ENCODE measurements around the gene EVX1. TPM values are rescaled to one million over a fixed set of nuclear protein-coding genes. Genes with fewer than 3 reads are reported as not detected.

Gene EVX1
- total and polyA plus RNA-seq, 3 donors from 2014 or later, result 0.25 to 1.4 (median 0.63) TPM

GRCh38 chr7:27202862-27203134, 39.8 kb upstream of the EVX1 start:
- Histone ChIP-seq H3K27ac (no peak overlapping the region), H3K4me3 (no peak overlapping the region), H3K36me3 (ENCODE audit: low read depth, missing control alignments) (no peaks in the 10 kb centered on the region), H3K9me3 (no peaks in the 10 kb centered on the region), H3K4me1 (peaks cover 10% of the 10 kb centered on the region), H3K27me3 (peaks cover 5% of the 10 kb centered on the region)
- TF ChIP-seq POLR2A (IDR thresholded peaks at IDR 0.05), result no peak
- no peak for TF ChIP-seq CTCF (IDR thresholded peaks at IDR 0.05)
- intact Hi-C loops (cut with DNase I; ENCODE audit: low total_unique reads), result no loop called here
- no peak for DNase-seq
- 16 to 21% methylated on average over 3 of the region's 3 CpGs for WGBS, 2 donors

- no peak for DNase-seq
Measured at GRCh38 chr7:27203365-27203953, 39.1 kb upstream of the EVX1 start.

GRCh38 chr7:27203964-27204594, 38.5 kb upstream of the EVX1 start:
- H3K36me3 ChIP-seq (ENCODE audit: low read depth, missing control alignments), result no peaks in the 10 kb centered on the region
- no peaks in the 10 kb centered on the region for H3K9me3 ChIP-seq
- H3K27me3 ChIP-seq, result peaks cover 5% of the 10 kb centered on the region
- intact Hi-C loops (cut with DNase I; ENCODE audit: low total_unique reads), result no loop called here
- TF ChIP-seq POLR2A (IDR thresholded peaks at IDR 0.05) (no peak), CTCF (IDR thresholded peaks at IDR 0.05) (no peak)
- H3K27ac ChIP-seq, result no peak overlapping the region
- WGBS, 2 donors, result 31 to 41% methylated on average over 4 of the region's 4 CpGs
- DNase-seq, result no peak
- H3K4me3 ChIP-seq, result no peak overlapping the region
- peaks cover 10% of the 10 kb centered on the region for H3K4me1 ChIP-seq

More at GRCh38 chr7:27203365-27203953, 39.1 kb upstream of the EVX1 start:
- Histone ChIP-seq H3K4me3 (no peak overlapping the region), H3K27me3 (peaks cover 5% of the 10 kb centered on the region), H3K36me3 (ENCODE audit: low read depth, missing control alignments) (no peaks in the 10 kb centered on the region), H3K27ac (no peak overlapping the region), H3K9me3 (no peaks in the 10 kb centered on the region), H3K4me1 (peaks cover 10% of the 10 kb centered on the region)
- intact Hi-C loops (cut with DNase I; ENCODE audit: low total_unique reads), result no loop called here
- WGBS, 2 donors, result 35 to 41% methylated on average over 10 of the region's 10 CpGs
- no peak for TF ChIP-seq POLR2A (IDR thresholded peaks at IDR 0.05)
- TF ChIP-seq CTCF (IDR thresholded peaks at IDR 0.05), result no peak

- Histone ChIP-seq H3K36me3 (ENCODE audit: low read depth, missing control alignments) (no peaks in the 10 kb centered on the region), H3K9me3 (no peaks in the 10 kb centered on the region), H3K4me3 (no peak overlapping the region), H3K4me1 (peaks cover 10% of the 10 kb centered on the region), H3K27me3 (peaks cover 5% of the 10 kb centered on the region), H3K27ac (no peak overlapping the region)
- DNase-seq, result no peak
- WGBS, 2 donors, result 3 to 10% methylated on average over 17 to 41 of the region's 41 CpGs
- TF ChIP-seq CTCF (IDR thresholded peaks at IDR 0.05), result no peak
- TF ChIP-seq POLR2A (IDR thresholded peaks at IDR 0.05), result no peak
- intact Hi-C loops (cut with DNase I; ENCODE audit: low total_unique reads), result no loop called here
Measured at GRCh38 chr7:27204851-27205322, 37.7 kb upstream of the EVX1 start.
